ENCODE data around the gene POMGNT1. TPM values are rescaled to one million over a fixed set of nuclear protein-coding genes. Genes with fewer than 3 reads are reported as not detected.

POMGNT1 gene
- total and polyA plus RNA-seq, 2 of the 13 experiments (the other 11 are each of a cell fraction or from before 2014, with no cell fraction given), result 33.9 to 46.8 TPM

GRCh38 chr1:46180082-46180616, 18.1 kb downstream of the POMGNT1 start (continued):
- peak; percentile 78 for TF ChIP-seq MNT (IDR thresholded peaks at IDR 0.05)
- peak; percentile 59 for TF ChIP-seq RAD21 (CRISPR knock-in tag; IDR thresholded peaks at IDR 0.05)
- TF ChIP-seq STAG1 (CRISPR knock-in tag; IDR thresholded peaks at IDR 0.05), result peak; percentile 75
- TF ChIP-seq RXRA (CRISPR knock-in tag; IDR thresholded peaks at IDR 0.05), result 0 out of 2 replicates have a peak, but pooled peaks have one; percentile 26
- TF ChIP-seq ZNF317 (CRISPR knock-in tag; IDR thresholded peaks at IDR 0.05), result peak; percentile 59; the same call in 1 of the 2 replicates

- FAIRE-seq, result peak; percentile 75
- Histone ChIP-seq H3K4me3 (replicated peaks in 1 of 3; ENCODE audit: insufficient read depth in 1 of 3, low read depth in 2 of 3, low read length in 3 of 3) (no peak overlapping the region), H3K4me1 (ENCODE audit: insufficient read depth, low read length) (peaks cover 67% of the 10 kb centered on the region), H3K27ac (ENCODE audit: extremely low read length, insufficient read depth, low read length) (no peak overlapping the region), H3K9ac (ENCODE audit: insufficient read depth, low read depth, low read length) (no peak overlapping the region), H3K9me3 (ENCODE audit: low read length) (no peaks in the 10 kb centered on the region), H3K79me2 (ENCODE audit: insufficient read depth, low read length) (no peaks in the 10 kb centered on the region), H4K20me1 (ENCODE audit: insufficient read depth, low read length) (no peaks in the 10 kb centered on the region), H3K27me3 (ENCODE audit: control insufficient read depth in 1 of 2, insufficient read depth in 2 of 2, low read length in 2 of 2) (peaks cover 0 to 3% of the 10 kb centered on the region in 2 experiments; a peak in 1 of 5 replicates), H2AFZ (ENCODE audit: low read length) (no peak overlapping the region), H3K4me2 (ENCODE audit: low read depth, low read length) (peak overlapping the region; percentile 51), H3K36me3 (replicated peaks in 1 of 2; ENCODE audit: control insufficient read depth in 1 of 2, insufficient read depth in 2 of 2, low read length in 2 of 2) (no peaks in the 10 kb centered on the region)
- DNase-seq (ENCODE audit: low spot score), result peak; percentile 78
- in situ Hi-C loops (cut with HindIII; ENCODE audit: extremely low pct_ligation_motif_present, low pct_unique_long_range_greater_than_20kb) (loop anchor here (5.0 kb wide), 2 partner anchors 43 to 142 kb away; no protein-coding TSS in a partner anchor), intact Hi-C loops (cut with micrococcal nuclease; ENCODE audit: unreplicated experiment) (loop anchor here (1.0 to 5.0 kb wide), 5 partner anchors 19 to 493 kb away; partner anchors contain the start of genes GPBP1L1 and POMGNT1)
- BruUV-seq (replicated peaks), result no TSS peak
- WGBS (ENCODE audit: low lambda C conversion rate), result 3% methylated on average over 10 of the region's 10 CpGs
- CTCF ChIA-PET (ENCODE audit: low intra/inter-chr PET ratio, low total read pairs), result interaction anchor here (3.2 to 4.9 kb wide), 2 partner anchors 44 to 142 kb away, joined by 43 to 88 read pairs; no protein-coding TSS in a partner anchor
- POLR2A ChIA-PET, result no interaction called here
- peak; percentile 80 for ATAC-seq
- TF ChIP-seq CCAR2 (optimal IDR thresholded peaks at IDR 0.05; ENCODE audit: low read depth, low read length), result peak; percentile 50
- no peak for TF ChIP-seq SP1 (IDR thresholded peaks at IDR 0.05)
- TF ChIP-seq SP1 (CRISPR knock-in tag; IDR thresholded peaks at IDR 0.05), result no peak
- TF ChIP-seq PATZ1 (CRISPR knock-in tag; IDR thresholded peaks at IDR 0.05), result peak; percentile 22; the same call in 1 of the 2 replicates
- peak; percentile 43 for TF ChIP-seq HNRNPK (IDR thresholded peaks at IDR 0.05; ENCODE audit: low read depth, low read length, poor library complexity, severe bottlenecking)
- TF ChIP-seq NFATC3 (CRISPR knock-in tag; IDR thresholded peaks at IDR 0.05), result no peak
- TF ChIP-seq THAP9 (CRISPR knock-in tag; IDR thresholded peaks at IDR 0.05; ENCODE audit: borderline replicate concordance), result no peak
These were observed 18.8 kb downstream of the POMGNT1 start for GRCh38 chr1:46179138-46180081.

Data from HepG2 (cell line).